ENCODE data around the gene SHISA7. TPM values are rescaled to one million over a fixed set of nuclear protein-coding genes. Genes with fewer than 3 reads are reported as not detected.

Gene SHISA7
- total and polyA plus RNA-seq, 2 of the 4 experiments (the other 2 are of a cell fraction) = not detected

GRCh38 chr19:55481148-55481793 is 38.2 kb upstream of the SHISA7 start:
- DNase-seq = no peak
- BruUV-seq (replicated peaks) = no TSS peak
- peaks cover 12% of the 10 kb centered on the region; the same call in 1 of the 2 replicates for H3K36me3 ChIP-seq (ENCODE audit: control insufficient read depth, insufficient read depth, low read length)
- H2BK15ac ChIP-seq (ENCODE audit: low read depth, low read length) = no peak overlapping the region
- no peak overlapping the region for H2BK5ac ChIP-seq (ENCODE audit: low read depth, low read length, poor library complexity, severe bottlenecking)
- H4K20me1 ChIP-seq (ENCODE audit: insufficient read depth, low read length) = no peaks in the 10 kb centered on the region; the same call in 1 of the 2 replicates
- intact Hi-C loops (cut with micrococcal nuclease) = no loop called here
- in situ Hi-C loops (cut with MboI; ENCODE audit: low sequenced_read_pairs) = loop anchor here (25.0 kb wide), 1 partner anchor 1019 kb away; the partner anchor contains the start of genes CDC42EP5 and LENG9
- no peak overlapping the region for H2AK5ac ChIP-seq (ENCODE audit: low read depth, low read length)
- no peak overlapping the region for H2AK9ac ChIP-seq (replicated peaks; ENCODE audit: low read depth, low read length, poor library complexity)
- no peak overlapping the region for H3K4ac ChIP-seq (ENCODE audit: low read depth, low read length)
- H4K5ac ChIP-seq (ENCODE audit: low read depth, low read length) = no peak overlapping the region
- H3K27ac ChIP-seq (ENCODE audit: insufficient read depth, low read length) = no peak overlapping the region
- H4K91ac ChIP-seq (ENCODE audit: insufficient read depth, low read depth, low read length) = no peak overlapping the region
- no peak for ATAC-seq (ENCODE audit: low read depth)
- H2AFZ ChIP-seq (replicated peaks; ENCODE audit: low read length, poor library complexity) = no peak overlapping the region
- H3K79me1 ChIP-seq (ENCODE audit: low read depth in 1 of 2, low read length in 2 of 2) = peaks cover 19 to 59% of the 10 kb centered on the region in 2 experiments
- TF ChIP-seq RFX5 (IDR thresholded peaks at IDR 0.05; ENCODE audit: low read depth, low read length) = no peak
- TF ChIP-seq RAD21 (IDR thresholded peaks at IDR 0.05; ENCODE audit: low read length) = no peak
- TF ChIP-seq POLR2A (IDR thresholded peaks at IDR 0.05; ENCODE audit: low read depth, low read length) = no peak
- no peak for TF ChIP-seq CEBPB (IDR thresholded peaks at IDR 0.05; ENCODE audit: low read depth, low read length)
- no peak for TF ChIP-seq RCOR1 (IDR thresholded peaks at IDR 0.05; ENCODE audit: insufficient replicate concordance, low read length)
- no peak for TF ChIP-seq CTCF (conservative IDR thresholded peaks at IDR 0.05; ENCODE audit: low read depth, low read length)
- no peak for TF ChIP-seq MXI1 (IDR thresholded peaks at IDR 0.05; ENCODE audit: borderline replicate concordance, low read depth, low read length)
- TF ChIP-seq BHLHE40 (IDR thresholded peaks at IDR 0.05; ENCODE audit: low read depth, low read length) = no peak
- no peak for TF ChIP-seq MAZ (IDR thresholded peaks at IDR 0.05; ENCODE audit: borderline replicate concordance, low read depth, low read length)
- no peak for TF ChIP-seq USF2 (IDR thresholded peaks at IDR 0.05; ENCODE audit: low read depth, low read length)
- TF ChIP-seq MAFK (IDR thresholded peaks at IDR 0.05; ENCODE audit: low read depth, low read length) = no peak
- TF ChIP-seq FOS (IDR thresholded peaks at IDR 0.05; ENCODE audit: low read depth, low read length) = no peak
- TF ChIP-seq SMC3 (IDR thresholded peaks at IDR 0.05; ENCODE audit: low read depth, low read length) = no peak
- TF ChIP-seq CHD1 (IDR thresholded peaks at IDR 0.05; ENCODE audit: low read depth, low read length) = no peak
- no peak for TF ChIP-seq NFE2L2 (IDR thresholded peaks at IDR 0.05; ENCODE audit: low read depth, low read length)
- H3K9ac ChIP-seq (ENCODE audit: low read depth, low read length) = no peak overlapping the region
- peaks cover 14% of the 10 kb centered on the region for H3K9me1 ChIP-seq (ENCODE audit: insufficient read depth, low read length)
- ChIA-PET CTCF (no interaction called here), POLR2A (ENCODE audit: unreplicated experiment) (no interaction called here)
- no peak overlapping the region for H2BK20ac ChIP-seq (ENCODE audit: low read depth, low read length)
- no peak overlapping the region for H3K4me3 ChIP-seq (ENCODE audit: insufficient read depth, low read depth, low read length)
- dilution Hi-C loops (cut with HindIII; ENCODE audit: low sequenced_read_pairs, unreplicated experiment) = no loop called here
- H3K23ac ChIP-seq (ENCODE audit: low read depth, low read length) = no peak overlapping the region
- H3K14ac ChIP-seq (replicated peaks; ENCODE audit: low read depth, low read length) = no peak overlapping the region
- H3K4me2 ChIP-seq (ENCODE audit: low read depth, low read length) = no peak overlapping the region
- no peaks in the 10 kb centered on the region for H3K27me3 ChIP-seq (ENCODE audit: control insufficient read depth, insufficient read depth, low read length)
- no peak overlapping the region for H3K18ac ChIP-seq (ENCODE audit: low read depth, low read length)
- no peaks in the 10 kb centered on the region for H3K9me3 ChIP-seq (ENCODE audit: control insufficient read depth, insufficient read depth, low read length)
- 94% methylated on average over 22 of the region's 52 CpGs; no CpG with 5 or more reads in 1 of the 2 experiments for WGBS, 2 experiments (ENCODE audit: extremely low coverage in 2 of 2, insufficient read length in 1 of 2)
- H4K8ac ChIP-seq (ENCODE audit: low read depth in 2 of 2, low read length in 2 of 2) = no peak overlapping the region
- peaks cover 12% of the 10 kb centered on the region for H3K4me1 ChIP-seq (ENCODE audit: control insufficient read depth, insufficient read depth, low read length)
- H2BK120ac ChIP-seq (ENCODE audit: low read depth, low read length) = no peak overlapping the region
- H3K56ac ChIP-seq (ENCODE audit: extremely low read depth, insufficient read depth, low read length) = no peak overlapping the region

All from IMR-90 (cell line).